Fibroblast of skin of right biceps (primary cell): ENCODE data around the gene HDGFL3.
A peak's percentile ranks its signal among the peaks of the same experiment; 100 is the strongest.
"Not testable (repeated sequence)": the region's sequence is repeated elsewhere in the genome, so short reads cannot be mapped to it uniquely, and the experiment has no call there.

Experiments
- DNase-seq: peaks from one replicate; pipeline ENCODE4 v3.0.0-alpha.2; 2013

Gene HDGFL3

DNA sequence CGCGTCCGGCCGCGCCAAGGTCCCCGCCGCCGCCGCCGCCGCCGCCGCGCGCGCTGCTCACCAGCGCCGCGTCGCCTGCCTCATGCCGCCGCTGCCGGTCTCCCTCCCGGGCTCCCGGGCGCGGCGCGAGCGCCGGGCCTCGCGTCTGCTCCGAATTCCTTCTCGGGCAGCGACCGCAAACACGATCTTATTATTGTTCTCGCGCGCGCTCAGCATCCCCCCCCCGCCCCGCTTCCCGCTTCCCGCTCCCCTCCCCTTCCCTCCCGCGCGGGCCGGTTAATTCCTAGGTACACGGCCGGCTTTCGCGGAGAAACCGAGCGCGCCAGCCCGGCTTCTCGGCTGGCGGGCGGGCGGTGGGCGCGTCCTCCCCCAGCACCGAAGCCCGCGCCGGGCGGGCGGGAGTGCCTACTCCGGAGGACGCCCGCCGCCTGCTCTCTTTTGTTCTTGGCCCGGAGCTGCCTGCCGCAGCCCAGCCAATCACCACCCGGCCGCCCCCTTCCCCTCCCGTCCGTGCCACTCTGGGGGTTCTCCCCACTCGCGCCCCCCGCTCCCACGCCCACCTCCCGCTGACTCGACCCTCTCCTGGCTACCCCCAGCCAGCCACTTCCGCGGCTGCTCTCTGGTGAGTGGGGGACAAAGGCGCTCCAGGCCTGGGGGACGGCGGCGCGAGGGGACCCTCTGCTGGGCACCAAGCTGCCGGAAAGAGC, at the start of gene HDGFL3:
HDGFL3 (minus strand) TSS at position 164 of the 707 bp plus-strand sequence. CDS start 409 bp downstream, outside the sequence.
- peak; percentile 77 for DNase-seq

GRCh38 chr15:83250781-83251180, 43.2 kb upstream of the HDGFL3 start:
- peak; percentile 45 for DNase-seq

GRCh38 chr15:83249030-83249343, 41.4 kb upstream of the HDGFL3 start:
- DNase-seq, result no peak

DNA sequence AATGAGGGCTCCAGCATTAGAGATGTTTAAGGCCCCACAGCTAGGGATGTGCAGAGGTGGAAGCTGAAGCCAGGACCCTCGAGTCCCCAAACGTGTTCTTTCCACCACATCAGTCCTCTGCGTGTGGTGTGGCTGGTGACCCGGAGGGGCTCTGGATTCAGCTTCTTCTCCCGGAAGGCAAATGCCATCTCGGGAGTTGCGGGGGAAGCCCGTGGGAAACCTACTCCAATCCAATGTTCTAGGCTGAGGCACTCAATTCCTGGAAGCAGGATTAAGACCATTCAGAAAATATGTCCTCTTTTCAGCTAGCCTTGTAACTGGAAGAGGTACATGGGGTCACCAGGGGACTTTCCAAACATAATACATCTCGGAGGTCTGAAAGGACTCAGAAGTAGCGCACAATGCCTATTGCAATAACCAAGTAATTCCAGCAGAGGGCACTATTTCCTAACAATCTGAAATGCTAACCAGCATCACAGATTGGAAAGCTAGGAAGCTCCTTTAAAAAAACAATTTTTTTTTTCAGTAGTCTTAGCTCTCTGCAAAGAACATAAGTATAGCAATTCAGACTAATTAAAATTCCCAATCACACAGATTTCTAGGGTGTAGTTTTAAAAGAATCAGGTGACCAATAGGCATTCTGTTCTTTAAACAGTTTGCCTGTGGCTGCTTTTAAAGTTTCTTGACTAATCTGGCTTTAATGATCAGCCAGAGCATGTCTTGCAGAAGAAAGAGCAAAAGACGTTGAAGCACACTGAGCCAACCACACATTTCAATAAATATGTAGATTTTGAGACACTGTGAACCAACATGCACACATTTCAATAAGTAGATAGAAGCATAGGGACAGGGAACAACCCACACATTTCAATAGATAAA, 40.8 kb upstream of the HDGFL3 start:
- DNase-seq, result peak; percentile 58

GRCh38 chr15:83243634-83244033, 36.0 kb upstream of the HDGFL3 start:
- DNase-seq, result no peak

- no peak for DNase-seq
Measured at GRCh38 chr15:83230242-83230641, 22.6 kb upstream of the HDGFL3 start.

- DNase-seq, result no peak
Measured at GRCh38 chr15:83225449-83225848, 17.8 kb upstream of the HDGFL3 start.

DNA sequence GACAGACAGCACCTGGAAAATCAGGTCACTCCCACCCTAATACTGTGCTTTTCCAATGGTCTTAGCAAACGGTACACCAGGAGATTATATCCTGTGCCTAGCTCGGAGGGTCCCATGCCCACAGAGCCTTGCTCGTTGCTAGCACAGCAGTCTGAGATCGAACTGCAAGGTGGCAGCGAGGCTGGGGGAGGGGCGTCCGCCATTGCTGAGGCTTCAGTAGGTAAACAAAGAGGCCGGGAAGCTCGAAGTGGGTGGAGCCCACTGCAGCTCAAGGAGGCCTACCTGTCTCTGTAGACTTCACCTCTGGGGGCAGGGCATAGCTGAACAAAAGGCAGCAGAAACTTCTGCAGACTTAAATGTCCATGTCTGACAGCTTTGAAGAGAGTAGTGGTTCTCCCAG, 14.2 kb upstream of the HDGFL3 start:
- DNase-seq, result not testable (repeated sequence)

GRCh38 chr15:83219026-83219425, 11.4 kb upstream of the HDGFL3 start:
- no peak for DNase-seq

DNA sequence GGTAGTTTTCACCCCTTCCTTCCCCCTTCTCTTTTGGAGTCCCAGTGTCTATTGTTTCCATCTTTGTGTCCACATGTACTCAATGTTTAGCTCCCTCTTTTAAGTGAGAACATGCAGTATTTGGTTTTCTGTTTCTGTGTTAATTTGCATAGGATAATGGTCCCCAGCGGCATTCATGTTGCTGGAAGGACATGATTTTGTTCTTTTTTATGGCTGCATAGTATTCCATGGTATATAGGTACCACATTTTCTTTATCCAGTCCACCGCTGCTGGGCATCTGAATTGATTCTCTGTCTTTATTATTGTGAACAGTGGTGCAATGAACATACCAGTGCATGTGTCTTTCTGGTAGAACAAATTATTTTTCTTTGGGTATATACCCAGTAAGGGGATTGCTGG, 7.7 kb upstream of the HDGFL3 start:
- no peak for DNase-seq

GRCh38 chr15:83210619-83211018, 3.0 kb upstream of the HDGFL3 start:
- peak; percentile 95 for DNase-seq

DNA sequence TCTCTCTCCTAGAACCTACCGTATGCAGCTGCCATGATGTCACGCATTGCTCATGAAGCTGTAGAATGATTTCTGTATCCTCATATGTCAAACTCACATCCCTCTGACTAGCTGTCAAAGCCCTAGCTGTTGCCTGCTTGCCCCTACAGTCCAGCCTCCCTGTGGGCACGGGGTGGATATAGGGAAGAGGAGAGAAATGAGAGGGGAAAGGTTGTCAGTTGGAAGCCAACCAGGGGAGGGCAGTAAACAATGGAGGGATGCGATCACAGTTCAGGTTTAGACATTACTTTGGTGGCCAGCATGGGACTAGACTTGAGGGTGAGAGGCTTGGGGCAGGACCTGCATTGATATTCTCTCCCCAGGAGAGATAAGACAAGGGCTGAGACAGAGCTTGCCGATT, 1.7 kb upstream of the HDGFL3 start:
- no peak for DNase-seq

DNA sequence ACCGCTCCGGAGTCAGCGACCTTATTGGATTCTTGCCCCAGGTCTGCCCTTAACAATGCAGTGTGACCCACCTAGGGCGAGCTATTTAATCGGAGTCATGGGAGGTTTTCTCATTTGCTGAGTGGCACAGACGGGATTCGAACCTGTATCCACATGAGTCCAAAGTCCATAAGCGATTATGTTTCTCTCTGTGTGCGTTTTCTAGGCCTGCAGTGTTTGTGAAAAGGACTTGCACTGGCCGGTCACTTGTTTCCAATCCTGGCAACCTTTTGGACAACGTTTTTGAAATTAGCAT, 691 bp upstream of the HDGFL3 start:
- no peak for DNase-seq

- peak; percentile 42 for DNase-seq
Measured at GRCh38 chr15:83207009-83207659, 489 bp downstream of the HDGFL3 start.

DNA sequence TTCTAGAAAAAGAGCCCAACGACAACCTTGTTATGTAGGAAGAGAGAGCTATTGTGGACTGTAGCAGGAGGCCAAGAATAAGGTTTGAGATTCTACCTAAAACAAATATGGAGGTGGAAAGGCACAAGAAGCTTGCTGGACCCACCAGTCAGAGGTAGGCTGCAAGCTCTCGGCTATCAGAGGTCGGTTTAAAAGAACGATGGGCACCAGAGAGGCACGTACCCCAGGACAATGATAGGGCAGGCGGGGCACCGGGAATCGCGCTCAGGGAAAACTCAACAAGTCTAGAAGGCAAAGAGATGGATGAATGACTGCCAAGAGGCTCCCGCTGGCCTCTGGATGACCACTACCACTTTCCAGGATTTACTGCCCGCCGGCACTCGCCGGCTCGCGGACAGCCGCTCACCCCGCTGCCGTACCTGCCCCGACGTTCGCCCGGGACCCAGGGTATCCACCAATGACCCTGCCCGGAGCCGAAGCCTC, 1.1 kb downstream of the HDGFL3 start:
- DNase-seq, result no peak

DNA sequence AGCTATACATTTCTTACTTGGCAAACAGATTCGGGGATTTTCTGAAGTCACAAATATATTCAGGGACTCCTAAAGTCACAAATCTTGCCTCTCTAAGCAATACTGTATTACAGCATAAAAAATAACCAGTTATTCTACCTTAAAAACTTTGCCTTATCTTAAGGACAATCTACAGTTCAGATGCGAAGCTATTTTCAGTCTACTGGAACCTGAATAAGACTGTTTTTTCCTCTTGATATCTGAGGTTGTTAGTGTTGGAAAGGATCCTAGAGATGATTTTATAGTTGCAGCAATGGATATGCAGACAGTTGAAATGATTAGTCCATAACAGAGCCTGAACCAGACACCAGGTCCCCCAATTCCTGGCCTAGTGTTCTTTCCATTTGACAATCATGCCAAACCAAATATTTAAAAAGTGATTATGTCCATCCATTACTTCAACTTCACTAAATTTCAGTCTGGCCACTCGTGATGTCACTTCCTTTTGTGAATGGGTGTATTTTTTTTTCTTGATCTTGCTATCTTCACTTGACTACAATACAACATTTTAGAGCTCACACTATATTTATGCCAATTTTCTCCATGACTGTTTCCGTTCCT, 1.8 kb downstream of the HDGFL3 start:
- peak; percentile 84 for DNase-seq

- no peak for DNase-seq
Measured at GRCh38 chr15:83204697-83205096, 2.9 kb downstream of the HDGFL3 start.

- no peak for DNase-seq
Measured at GRCh38 chr15:83203543-83203942, 4.1 kb downstream of the HDGFL3 start.

DNA sequence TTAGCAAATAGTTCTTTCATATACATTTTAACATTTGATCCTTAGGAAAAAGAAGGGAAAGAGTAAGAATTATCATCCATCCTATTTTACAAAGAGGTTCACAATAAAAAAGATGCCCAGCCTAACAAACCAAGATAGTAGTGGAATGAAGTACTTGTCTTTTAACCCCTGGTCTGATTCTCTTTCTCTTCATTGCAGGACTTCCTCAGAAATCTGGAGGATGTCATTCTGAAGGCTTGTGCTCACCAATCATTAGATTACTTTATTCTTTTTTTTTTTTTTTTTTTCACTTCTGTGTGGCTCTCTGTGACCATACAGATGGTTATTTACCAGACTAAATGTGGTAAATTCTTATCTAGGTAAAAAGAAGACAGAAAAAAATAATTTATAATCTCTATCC, 7.0 kb downstream of the HDGFL3 start:
- no peak for DNase-seq

DNA sequence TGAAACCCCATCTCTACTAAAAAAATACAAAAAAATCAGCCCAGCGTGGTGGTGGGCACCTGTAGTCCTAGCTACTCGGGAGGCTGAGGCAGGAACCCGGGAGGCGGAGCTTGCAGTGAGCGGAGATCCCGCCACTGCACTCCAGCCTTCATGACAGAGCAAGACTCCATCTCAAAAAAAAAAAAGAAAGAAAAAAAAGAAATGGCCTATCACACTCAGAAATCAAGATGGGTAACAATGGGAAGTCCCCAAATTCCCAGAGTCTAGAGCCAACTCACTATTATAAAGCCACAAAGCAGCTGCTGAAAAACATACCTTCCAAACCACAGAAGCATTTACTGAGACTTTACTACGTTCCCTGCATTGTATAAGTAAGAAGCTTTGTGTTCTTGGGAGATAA, 7.5 kb downstream of the HDGFL3 start:
- DNase-seq, result peak; percentile 57

DNA sequence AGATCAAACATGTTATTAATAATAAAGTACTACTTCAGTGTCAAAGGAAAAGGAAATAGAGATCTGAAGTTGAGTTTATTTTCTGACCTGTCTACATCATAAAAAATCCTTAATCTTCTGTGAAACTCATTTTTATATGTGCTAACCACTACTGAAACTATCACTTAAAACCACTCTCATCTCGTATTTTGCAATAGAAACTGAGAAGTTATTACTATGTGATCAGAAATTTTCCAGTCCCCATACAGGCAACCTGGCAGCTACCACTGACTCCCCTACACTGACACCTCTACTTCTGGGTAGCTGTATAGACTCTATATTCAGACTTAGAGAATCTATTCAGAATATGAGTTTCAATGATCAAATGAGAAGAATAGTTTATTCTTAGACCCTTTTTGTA, 8.3 kb downstream of the HDGFL3 start:
- DNase-seq, result no peak

DNA sequence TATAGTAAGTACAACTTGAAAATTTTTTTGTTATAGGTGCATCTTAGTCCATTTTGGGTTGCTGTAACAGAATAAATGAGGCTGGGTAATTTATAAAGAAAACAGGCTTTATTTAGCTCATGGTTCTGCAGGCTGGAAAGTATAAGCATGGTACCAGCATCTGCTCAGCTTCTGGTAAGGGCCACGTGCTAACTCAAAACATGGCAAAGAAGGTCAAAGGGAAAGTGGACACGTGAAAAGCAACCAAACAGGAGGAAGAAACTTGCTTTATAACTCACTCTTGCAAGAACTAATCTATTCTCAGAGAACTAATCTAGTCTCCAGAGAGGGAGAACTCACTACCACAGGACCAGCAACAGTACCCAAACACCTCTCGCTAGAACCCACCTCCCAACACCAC, 9.1 kb downstream of the HDGFL3 start:
- no peak for DNase-seq

- DNase-seq, result no peak
Measured at GRCh38 chr15:83194528-83194927, 13.1 kb downstream of the HDGFL3 start.

DNA sequence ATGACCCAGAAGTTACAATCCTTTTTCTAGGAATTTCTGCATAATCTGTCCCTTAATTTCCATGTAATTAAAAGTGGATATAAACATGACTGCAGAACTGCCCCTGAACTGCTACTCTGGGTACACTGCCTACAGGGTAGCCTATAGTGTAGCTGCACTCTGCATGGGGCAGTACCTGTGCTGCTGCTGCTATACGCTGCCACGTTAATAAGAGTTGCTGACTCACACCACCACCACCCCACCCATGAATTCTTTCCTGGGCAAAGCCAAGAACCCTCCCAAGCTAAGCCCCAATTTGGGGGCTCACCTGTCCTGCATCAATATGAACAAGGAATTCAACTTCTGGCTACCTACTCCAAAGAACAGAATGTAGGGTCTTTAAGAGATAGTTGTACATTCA, 13.9 kb downstream of the HDGFL3 start:
- no peak for DNase-seq
